IMR-90 (cell line): ENCODE data around the gene SMIM7. TPM values are rescaled to one million over a fixed set of nuclear protein-coding genes. Genes with fewer than 3 reads are reported as not detected.
"Not testable (repeated sequence)": the region's sequence is repeated elsewhere in the genome, so short reads cannot be mapped to it uniquely, and the experiment has no call there.

ENCODE experiments used
- ATAC-seq: fragments of 200-7000 bp; cut with Tn5 transposase; 2 replicates; pipeline ENCODE4 v1.9.1; 2020; ENCODE audit warnings: low read depth, mild to moderate bottlenecking, moderate library complexity
- BruUV-seq: library from RNA; stranded (reverse); fragments of 400-500 nt; replicated peaks from 2 replicates; lab custom pipeline; 2021; lab: Mats Ljungman, UMichigan
- CTCF ChIA-PET: fragments of 300-600 bp; formaldehyde crosslinking; extraction: SDS; loops from one replicate; lab custom pipeline; 2021; ENCODE audit warnings: antibody characterized with exemption; lab: Yijun Ruan, JAX
- POLR2A ChIA-PET: fragments of 300-600 bp; sonication (Branson Sonifier 250); formaldehyde crosslinking; loops from one replicate; lab custom pipeline; 2022; ENCODE audit warnings: antibody characterized with exemption; ENCODE audit not compliant: unreplicated experiment; lab: Charles Lee
- DNase-seq: peaks from one replicate; pipeline ENCODE4 v3.0.0; 2013
- H2AFZ ChIP-seq: replicated peaks from 2 replicates; pipeline ENCODE3; 2013; ENCODE audit warnings: low read length, mild to moderate bottlenecking; ENCODE audit not compliant: poor library complexity
- H2AK5ac ChIP-seq: 2 replicates; pipeline ENCODE4 v1.6.1; 2013; ENCODE audit warnings: low read depth, low read length, inconsistent platforms
- H2AK9ac ChIP-seq: replicated peaks from 2 replicates; pipeline ENCODE3; 2013; ENCODE audit warnings: mild to moderate bottlenecking, low read depth, low read length, moderate library complexity; ENCODE audit not compliant: poor library complexity
- H2BK120ac ChIP-seq: 2 replicates; pipeline ENCODE4 v1.6.1; 2013; ENCODE audit warnings: low read depth, low read length, inconsistent platforms
- H2BK15ac ChIP-seq: 3 replicates; pipeline ENCODE4 v1.6.1; 2013; ENCODE audit warnings: low read depth, low read length, inconsistent platforms
- H2BK20ac ChIP-seq: 2 replicates; pipeline ENCODE4 v1.6.1; 2013; ENCODE audit warnings: low read depth, mild to moderate bottlenecking, inconsistent platforms, low read length, moderate library complexity
- H2BK5ac ChIP-seq: 2 replicates; pipeline ENCODE4 v1.6.1; 2013; ENCODE audit warnings: mild to moderate bottlenecking, low read depth, low read length, inconsistent platforms; ENCODE audit not compliant: poor library complexity, severe bottlenecking
- H3K14ac ChIP-seq: replicated peaks from 2 replicates; pipeline ENCODE4 v1.6.1; 2013; ENCODE audit warnings: low read depth, low read length, inconsistent platforms
- H3K18ac ChIP-seq: 2 replicates; pipeline ENCODE4 v1.6.1; 2013; ENCODE audit warnings: low read depth, low read length, control low read depth
- H3K23ac ChIP-seq: 2 replicates; pipeline ENCODE4 v1.6.1; 2013; ENCODE audit warnings: low read depth, low read length, inconsistent platforms
- H3K27ac ChIP-seq: 2 replicates; pipeline ENCODE4 v1.5.1; 2013; ENCODE audit warnings: mild to moderate bottlenecking, control low read depth, low read length; ENCODE audit not compliant: insufficient read depth
- H3K27me3 ChIP-seq: 2 replicates; pipeline ENCODE4 v1.6.1; 2013; ENCODE audit warnings: low read length; ENCODE audit not compliant: control insufficient read depth, insufficient read depth
- H3K36me3 ChIP-seq: 2 replicates; pipeline ENCODE4 v1.6.1; 2013; ENCODE audit warnings: low read length, mixed read lengths; ENCODE audit not compliant: control insufficient read depth, insufficient read depth
- H3K4ac ChIP-seq: 2 replicates; pipeline ENCODE4 v1.6.1; 2013; ENCODE audit warnings: low read depth, low read length, inconsistent platforms
- H3K4me1 ChIP-seq: 2 replicates; pipeline ENCODE4 v1.6.1; 2013; ENCODE audit warnings: low read length, mixed read lengths; ENCODE audit not compliant: control insufficient read depth, insufficient read depth
- H3K4me2 ChIP-seq: 2 replicates; pipeline ENCODE4 v1.6.1; 2013; ENCODE audit warnings: low read depth, mild to moderate bottlenecking, control low read depth, low read length, moderate library complexity
- H3K4me3 ChIP-seq: 2 replicates; pipeline ENCODE4 v1.5.1; 2013; ENCODE audit warnings: low read depth, mild to moderate bottlenecking, control low read depth, low read length, moderate library complexity; ENCODE audit not compliant: insufficient read depth
- H3K56ac ChIP-seq: 2 replicates; pipeline ENCODE4 v1.6.1; 2013; ENCODE audit warnings: low read length, inconsistent platforms; ENCODE audit not compliant: insufficient read depth; ENCODE audit errors: extremely low read depth
- H3K79me1 ChIP-seq, 2 experiments: 2 replicates each; pipeline ENCODE4 v1.6.1; 2013; ENCODE audit warnings: low read length in 2 of 2, inconsistent platforms in 1 of 2, low read depth in 1 of 2
- H3K9ac ChIP-seq: 2 replicates; pipeline ENCODE4 v1.6.1; 2013; ENCODE audit warnings: low read depth, low read length, control low read depth
- H3K9me1 ChIP-seq: 2 replicates; pipeline ENCODE4 v1.6.1; 2013; ENCODE audit warnings: low read length, inconsistent platforms; ENCODE audit not compliant: insufficient read depth
- H3K9me3 ChIP-seq: 2 replicates; pipeline ENCODE4 v1.6.1; 2013; ENCODE audit warnings: low read length; ENCODE audit not compliant: control insufficient read depth, insufficient read depth
- H4K20me1 ChIP-seq: 2 replicates; pipeline ENCODE4 v1.6.1; 2013; ENCODE audit warnings: low read length, inconsistent platforms; ENCODE audit not compliant: insufficient read depth
- H4K5ac ChIP-seq: 2 replicates; pipeline ENCODE4 v1.6.1; 2013; ENCODE audit warnings: mild to moderate bottlenecking, low read depth, low read length, control low read depth
- H4K8ac ChIP-seq, 2 experiments: 2 replicates each; pipeline ENCODE4 v1.6.1; 2013; ENCODE audit warnings: low read depth in 2 of 2, low read length in 2 of 2, control low read depth in 1 of 2, inconsistent platforms in 1 of 2
- H4K91ac ChIP-seq: 2 replicates; pipeline ENCODE4 v1.6.1; 2013; ENCODE audit warnings: low read depth, low read length, inconsistent platforms; ENCODE audit not compliant: insufficient read depth
- BHLHE40 ChIP-seq: fragments of 150-350 bp; IDR thresholded peaks from 2 replicates; pipeline ENCODE4 v1.6.1; 2016; ENCODE audit warnings: mild to moderate bottlenecking, low read depth, low read length
- FOS ChIP-seq: fragments of 150-350 bp; IDR thresholded peaks from 2 replicates; pipeline ENCODE4 v1.6.1; 2016; ENCODE audit warnings: low read depth, low read length
- MAFK ChIP-seq: IDR thresholded peaks from 2 replicates; pipeline ENCODE4 v1.6.1; 2012; ENCODE audit warnings: low read depth, low read length, improper control_type of control experiment
- POLR2A ChIP-seq: IDR thresholded peaks from 2 replicates; pipeline ENCODE4 v1.6.1; 2012; ENCODE audit warnings: mild to moderate bottlenecking, low read depth, low read length
- RAD21 ChIP-seq: IDR thresholded peaks from 2 replicates; pipeline ENCODE4 v1.6.1; 2012; ENCODE audit warnings: low read length, improper control_type of control experiment
- RFX5 ChIP-seq: IDR thresholded peaks from 2 replicates; pipeline ENCODE4 v1.8.0; 2012; ENCODE audit warnings: low read depth, mild to moderate bottlenecking, low read length, moderate library complexity
- SMC3 ChIP-seq: fragments of 150-350 bp; IDR thresholded peaks from 2 replicates; pipeline ENCODE4 v1.6.1; 2016; ENCODE audit warnings: low read depth, mild to moderate bottlenecking, antibody characterized with exemption, low read length, moderate library complexity
- WGBS, 2 experiments: methylation state at CpG; one replicate each; pipeline versions ENCODE4 v1.1.5 to v1.1.7; 2013; ENCODE audit warnings: missing lambda C conversion rate in 2 of 2; ENCODE audit not compliant: insufficient read length in 1 of 2; ENCODE audit errors: extremely low coverage in 2 of 2; 5-methylcytosine and 5-hydroxymethylcytosine counted together
- dilution Hi-C: fragments of 300-500 bp; cut with HindIII; formaldehyde crosslinking; loops from one replicate; pipeline ENCODE4 v1.14.3; 2018; ENCODE audit warnings: low sequenced_read_pairs; ENCODE audit not compliant: unreplicated experiment
- in situ Hi-C: fragments of 300-500 bp; cut with MboI; formaldehyde crosslinking; loops from 3 replicates; pipeline ENCODE4 v1.14.3; 2019; ENCODE audit warnings: low sequenced_read_pairs, inconsistent platforms, mixed read lengths
- intact Hi-C: fragments of 100-400 bp; cut with micrococcal nuclease; formaldehyde crosslinking; loops from 2 replicates; pipeline ENCODE4 v1.10.0; 2022
- polyA plus RNA-seq, 3 experiments: library from polyadenylated mRNA; depleted of rRNA; stranded (reverse); fragments of >200 nt; gene quantifications; 2 replicates each; pipeline ENCODE4 v1.2.3, GENCODE V29; 2012; ENCODE audit warnings: low replicate concordance in 1 of 3
- total RNA-seq: library from RNA; depleted of rRNA; stranded (reverse); fragments of >200 nt; gene quantifications from 2 replicates; pipeline ENCODE4 v1.2.3, GENCODE V29; 2012
- TF ChIP-seq, protein P1 (sequence below): fragments of 150-350 bp; IDR thresholded peaks from 2 replicates; pipeline ENCODE4 v1.6.1; 2016; ENCODE audit warnings: low read depth, mild to moderate bottlenecking, low read length, moderate library complexity, borderline replicate concordance

The SMIM7 gene
- total and polyA plus RNA-seq, 2 of the 4 experiments (the other 2 are of a cell fraction): 55.7 to 64.8 TPM

DNA sequence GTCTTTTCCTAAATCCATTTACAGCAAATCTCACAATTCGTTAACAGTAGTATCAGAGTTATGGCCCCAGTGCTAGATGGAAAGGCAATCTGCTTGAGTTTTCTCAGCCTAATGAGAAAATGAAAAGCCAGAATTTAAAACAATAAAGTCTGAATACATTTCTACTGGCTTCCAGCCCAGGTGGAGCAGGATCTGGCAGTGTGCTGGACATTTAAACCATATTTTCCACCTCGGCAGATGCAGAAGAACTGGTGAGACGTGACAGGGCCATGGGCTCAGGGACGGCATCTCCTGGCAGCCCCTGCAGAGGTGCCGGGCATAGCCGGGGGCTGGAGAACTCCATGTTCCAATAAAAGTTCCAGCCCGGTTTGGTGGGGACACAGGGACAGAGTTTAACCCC lies 7.1 kb downstream of the SMIM7 start:
- no peaks in the 10 kb centered on the region for H3K27me3 ChIP-seq
- no peak overlapping the region for H3K4me3 ChIP-seq
- no peak overlapping the region for H3K14ac ChIP-seq
- H4K8ac ChIP-seq: no peak overlapping the region
- no peak overlapping the region for H3K18ac ChIP-seq
- no peaks in the 10 kb centered on the region for H3K9me3 ChIP-seq
- H2BK15ac ChIP-seq: no peak overlapping the region
- H2AK5ac ChIP-seq: no peak overlapping the region
- dilution Hi-C loops (no loop called here), in situ Hi-C loops (no loop called here), intact Hi-C loops (no loop called here)
- no peak overlapping the region for H2BK5ac ChIP-seq
- H2BK120ac ChIP-seq: no peak overlapping the region
- BruUV-seq: no TSS peak
- no peak overlapping the region for H2AFZ ChIP-seq
- ChIA-PET POLR2A (no interaction called here), CTCF (no interaction called here)
- H3K23ac ChIP-seq: no peak overlapping the region
- no peak overlapping the region for H3K9ac ChIP-seq
- H2AK9ac ChIP-seq: no peak overlapping the region
- H4K5ac ChIP-seq: no peak overlapping the region
- H3K9me1 ChIP-seq: peaks cover 25% of the 10 kb centered on the region
- H2BK20ac ChIP-seq: no peak overlapping the region
- H4K20me1 ChIP-seq: peaks cover 35% of the 10 kb centered on the region
- H3K4ac ChIP-seq: no peak overlapping the region
- H3K4me1 ChIP-seq: no peaks in the 10 kb centered on the region
- peaks cover 46 to 70% of the 10 kb centered on the region in 2 experiments for H3K79me1 ChIP-seq
- H3K27ac ChIP-seq: no peak overlapping the region
- H3K4me2 ChIP-seq: no peak overlapping the region
- H4K91ac ChIP-seq: no peak overlapping the region
- DNase-seq (no peak), ATAC-seq (no peak)
- peaks cover 60% of the 10 kb centered on the region for H3K36me3 ChIP-seq
- WGBS, 2 experiments: 47% methylated on average over 4 of the region's 7 CpGs; no CpG with 5 or more reads in 1 of the 2 experiments
- TF ChIP-seq FOS: no peak
- TF ChIP-seq RFX5: no peak
- no peak for TF ChIP-seq SMC3
- TF ChIP-seq MAFK: no peak
- TF ChIP-seq, protein P1, sequence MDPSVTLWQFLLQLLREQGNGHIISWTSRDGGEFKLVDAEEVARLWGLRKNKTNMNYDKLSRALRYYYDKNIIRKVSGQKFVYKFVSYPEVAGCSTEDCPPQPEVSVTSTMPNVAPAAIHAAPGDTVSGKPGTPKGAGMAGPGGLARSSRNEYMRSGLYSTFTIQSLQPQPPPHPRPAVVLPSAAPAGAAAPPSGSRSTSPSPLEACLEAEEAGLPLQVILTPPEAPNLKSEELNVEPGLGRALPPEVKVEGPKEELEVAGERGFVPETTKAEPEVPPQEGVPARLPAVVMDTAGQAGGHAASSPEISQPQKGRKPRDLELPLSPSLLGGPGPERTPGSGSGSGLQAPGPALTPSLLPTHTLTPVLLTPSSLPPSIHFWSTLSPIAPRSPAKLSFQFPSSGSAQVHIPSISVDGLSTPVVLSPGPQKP: no peak
- TF ChIP-seq BHLHE40: no peak
- TF ChIP-seq RAD21: no peak
- TF ChIP-seq POLR2A: no peak
- no peak overlapping the region for H3K56ac ChIP-seq

DNA sequence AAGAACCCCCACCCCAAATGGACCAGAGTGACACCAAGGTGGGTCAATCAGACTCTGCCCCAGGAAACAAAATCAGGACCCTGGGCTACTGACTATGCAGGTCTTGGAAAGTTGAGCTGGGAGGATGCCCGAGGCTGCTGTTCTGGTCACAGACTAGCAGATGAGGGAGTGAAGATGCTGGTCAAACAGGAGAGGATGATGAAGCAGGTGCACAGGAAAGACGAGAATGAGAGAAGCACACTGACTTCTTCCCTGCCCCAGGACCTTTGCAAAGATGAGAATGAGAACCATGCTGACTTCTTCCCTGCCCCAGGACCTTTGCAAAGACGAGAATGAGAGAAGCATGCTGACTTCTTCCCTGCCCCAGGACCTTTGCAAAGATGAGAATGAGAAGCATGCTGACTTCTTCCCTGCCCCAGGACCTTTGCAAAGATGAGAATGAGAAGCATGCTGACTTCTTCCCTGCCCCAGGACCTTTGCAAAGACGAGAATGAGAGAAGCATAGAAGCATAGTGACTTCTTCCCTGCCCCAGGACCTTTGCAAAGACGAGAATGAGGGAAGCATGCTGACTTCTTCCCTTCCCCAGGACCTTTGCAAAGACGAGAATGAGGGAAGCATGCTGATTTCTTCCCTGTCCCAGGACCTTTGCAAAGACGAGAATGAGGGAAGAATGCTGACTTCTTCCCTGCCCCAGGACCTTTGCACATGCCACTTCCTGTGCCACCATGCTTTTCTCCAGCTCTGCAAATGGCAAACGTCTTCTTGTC lies 8.3 kb downstream of the SMIM7 start:
- H3K9ac ChIP-seq, H3K18ac ChIP-seq, POLR2A ChIA-PET, H2BK120ac ChIP-seq, H3K9me3 ChIP-seq, H2BK5ac ChIP-seq, H3K23ac ChIP-seq, H3K4me2 ChIP-seq, H3K4ac ChIP-seq, H3K56ac ChIP-seq, intact Hi-C loops, in situ Hi-C loops, H2AK9ac ChIP-seq, H3K4me3 ChIP-seq, H4K5ac ChIP-seq, H3K27ac ChIP-seq, dilution Hi-C loops, H2AFZ ChIP-seq, DNase-seq, H3K4me1 ChIP-seq, H2BK20ac ChIP-seq, H2BK15ac ChIP-seq, CTCF ChIA-PET, H4K91ac ChIP-seq, ATAC-seq, H3K14ac ChIP-seq, H4K8ac ChIP-seq, H3K27me3 ChIP-seq, H2AK5ac ChIP-seq, BruUV-seq: not testable (repeated sequence)
- H4K20me1 ChIP-seq: peaks cover 25% of the 10 kb centered on the region; the same call in 1 of the 2 replicates
- H3K79me1 ChIP-seq: peaks cover 45 to 58% of the 10 kb centered on the region in 2 experiments
- peaks cover 59% of the 10 kb centered on the region for H3K36me3 ChIP-seq
- WGBS, 2 experiments: 100% methylated on average over 1 of the region's 8 CpGs; no CpG with 5 or more reads in 1 of the 2 experiments
- H3K9me1 ChIP-seq: peaks cover 19% of the 10 kb centered on the region
